Fibroblast of lung (primary cell): ENCODE data around the gene ZFR2. TPM values are rescaled to one million over a fixed set of nuclear protein-coding genes. Genes with fewer than 3 reads are reported as not detected.

Experiments used
- DNase-seq, 2 donors: peaks; one replicate each; pipeline versions ENCODE4 v3.0.0 to v3.0.0-alpha.2; 2010; ENCODE audit warnings: low read depth in 2 of 2
- H2AFZ ChIP-seq: 2 replicates; pipeline ENCODE4 v1.5.1; 2012; ENCODE audit warnings: low read length, control low read depth, inconsistent platforms
- H3K27ac ChIP-seq: 2 replicates; pipeline ENCODE4 v1.5.1; 2011; ENCODE audit warnings: low read length, control low read depth; ENCODE audit not compliant: insufficient read depth
- H3K27me3 ChIP-seq: 2 replicates; pipeline ENCODE4 v1.5.1; 2011; ENCODE audit warnings: mild to moderate bottlenecking, low read length; ENCODE audit not compliant: control insufficient read depth, insufficient read depth
- H3K36me3 ChIP-seq: 2 replicates; pipeline ENCODE4 v1.5.1; 2011; ENCODE audit warnings: low read length; ENCODE audit not compliant: control insufficient read depth, insufficient read depth
- H3K4me1 ChIP-seq: 2 replicates; pipeline ENCODE4 v1.5.1; 2011; ENCODE audit warnings: low read length; ENCODE audit not compliant: control insufficient read depth, insufficient read depth; ENCODE audit errors: extremely low read depth
- H3K4me2 ChIP-seq: 2 replicates; pipeline ENCODE4 v1.5.1; 2011; ENCODE audit warnings: low read length, control low read depth; ENCODE audit not compliant: insufficient read depth; ENCODE audit errors: extremely low read depth
- H3K4me3 ChIP-seq, 4 experiments: fragments of 200-600 bp in 1 of 4; sonication (generic) in 1 of 4; replicated peaks in 1 of 4; 2 replicates each; pipeline ENCODE4 v1.5.1; 2011 to 2016; ENCODE audit warnings: low read length in 4 of 4, low read depth in 3 of 4, mild to moderate bottlenecking in 3 of 4, control low read depth in 2 of 4, inconsistent platforms in 1 of 4, mixed read lengths in 1 of 4; ENCODE audit not compliant: insufficient read depth in 1 of 4; ENCODE audit errors: control extremely low read depth in 1 of 4
- H3K79me2 ChIP-seq: 2 replicates; pipeline ENCODE4 v1.5.1; 2012; ENCODE audit warnings: mild to moderate bottlenecking, low read length, inconsistent platforms; ENCODE audit not compliant: control insufficient read depth, insufficient read depth
- H3K9ac ChIP-seq: 2 replicates; pipeline ENCODE4 v1.5.1; 2011; ENCODE audit warnings: mild to moderate bottlenecking, low read length, control low read depth; ENCODE audit not compliant: insufficient read depth
- H3K9me3 ChIP-seq: 2 replicates; pipeline ENCODE4 v1.5.1; 2012; ENCODE audit warnings: low read depth, low read length; ENCODE audit not compliant: control insufficient read depth, insufficient read depth
- H4K20me1 ChIP-seq: 2 replicates; pipeline ENCODE4 v1.5.1; 2011; ENCODE audit warnings: low read length; ENCODE audit not compliant: control insufficient read depth, insufficient read depth; ENCODE audit errors: extremely low read depth
- EZH2 ChIP-seq: IDR thresholded peaks from 2 replicates; pipeline ENCODE4 v1.5.1; 2012; ENCODE audit warnings: low read length, control low read depth, mild to moderate bottlenecking; ENCODE audit errors: missing control alignments
- polyA plus RNA-seq, 2 donors: library from polyadenylated mRNA; depleted of rRNA in 1 of 2; stranded (reverse) in 1 of 2; unstranded in 1 of 2; fragments of >200 nt; gene quantifications; 2 replicates each; pipeline ENCODE4 v1.2.1, GENCODE V29; 2011 to 2012; ENCODE audit warnings: missing spikeins in 1 of 2
- total RNA-seq: library from RNA; depleted of rRNA; stranded (reverse); fragments of >200 nt; gene quantifications from 2 replicates; pipeline ENCODE4 v1.2.1, GENCODE V29; 2014
- TF ChIP-seq, protein P1 (sequence below), 2 donors: IDR thresholded peaks in 1 of 2; conservative IDR thresholded peaks in 1 of 2; 1 replicate in 1 of 2; 2 replicates in 1 of 2; pipeline ENCODE4 v1.5.1; 2011 to 2012; ENCODE audit warnings: low read length in 2 of 2, control low read depth in 1 of 2, inconsistent platforms in 1 of 2, low read depth in 1 of 2, mild to moderate bottlenecking in 1 of 2

The ZFR2 gene
- total and polyA plus RNA-seq, 2 donors (not counting 1 experiment from before 2014, with no cell fraction given) = not detected

DNA sequence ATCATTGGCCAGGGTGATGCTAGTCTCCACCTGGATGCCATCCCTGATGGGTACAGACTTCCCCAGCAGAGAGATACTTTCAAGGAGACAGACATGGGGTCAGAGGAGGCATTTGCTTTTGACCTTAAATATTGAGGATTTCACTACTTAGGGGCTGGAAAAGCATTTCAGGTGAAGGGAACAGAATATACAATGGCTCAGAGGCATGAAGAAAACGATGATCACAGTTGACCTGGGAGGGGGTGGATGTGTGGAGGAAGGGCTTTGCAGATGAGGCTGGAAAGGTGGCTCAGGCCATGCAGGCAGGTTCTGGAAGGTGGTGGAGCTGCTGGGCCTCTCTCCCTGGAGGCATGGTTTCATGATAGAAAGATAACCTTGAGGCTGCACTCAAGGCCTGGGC lies 86.5 kb downstream of the ZFR2 start:
- Histone ChIP-seq H3K27me3 (peaks cover 2% of the 10 kb centered on the region), H3K9me3 (no peaks in the 10 kb centered on the region), H4K20me1 (no peaks in the 10 kb centered on the region), H3K4me2 (no peak overlapping the region), H3K4me3 (no peak overlapping the region), H3K79me2 (no peaks in the 10 kb centered on the region), H3K9ac (no peak overlapping the region), H3K36me3 (no peaks in the 10 kb centered on the region), H3K27ac (no peak overlapping the region), H2AFZ (no peak overlapping the region), H3K4me1 (no peaks in the 10 kb centered on the region)
- DNase-seq = no peak
- TF ChIP-seq, protein P1, sequence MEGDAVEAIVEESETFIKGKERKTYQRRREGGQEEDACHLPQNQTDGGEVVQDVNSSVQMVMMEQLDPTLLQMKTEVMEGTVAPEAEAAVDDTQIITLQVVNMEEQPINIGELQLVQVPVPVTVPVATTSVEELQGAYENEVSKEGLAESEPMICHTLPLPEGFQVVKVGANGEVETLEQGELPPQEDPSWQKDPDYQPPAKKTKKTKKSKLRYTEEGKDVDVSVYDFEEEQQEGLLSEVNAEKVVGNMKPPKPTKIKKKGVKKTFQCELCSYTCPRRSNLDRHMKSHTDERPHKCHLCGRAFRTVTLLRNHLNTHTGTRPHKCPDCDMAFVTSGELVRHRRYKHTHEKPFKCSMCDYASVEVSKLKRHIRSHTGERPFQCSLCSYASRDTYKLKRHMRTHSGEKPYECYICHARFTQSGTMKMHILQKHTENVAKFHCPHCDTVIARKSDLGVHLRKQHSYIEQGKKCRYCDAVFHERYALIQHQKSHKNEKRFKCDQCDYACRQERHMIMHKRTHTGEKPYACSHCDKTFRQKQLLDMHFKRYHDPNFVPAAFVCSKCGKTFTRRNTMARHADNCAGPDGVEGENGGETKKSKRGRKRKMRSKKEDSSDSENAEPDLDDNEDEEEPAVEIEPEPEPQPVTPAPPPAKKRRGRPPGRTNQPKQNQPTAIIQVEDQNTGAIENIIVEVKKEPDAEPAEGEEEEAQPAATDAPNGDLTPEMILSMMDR (conservative IDR thresholded peaks at IDR 0.05 in 1 of 2, IDR thresholded peaks at IDR 0.05 in 1 of 2; ENCODE audit: low read depth in 1 of 2, low read length in 2 of 2) = no peak
- no peak for TF ChIP-seq EZH2

DNA sequence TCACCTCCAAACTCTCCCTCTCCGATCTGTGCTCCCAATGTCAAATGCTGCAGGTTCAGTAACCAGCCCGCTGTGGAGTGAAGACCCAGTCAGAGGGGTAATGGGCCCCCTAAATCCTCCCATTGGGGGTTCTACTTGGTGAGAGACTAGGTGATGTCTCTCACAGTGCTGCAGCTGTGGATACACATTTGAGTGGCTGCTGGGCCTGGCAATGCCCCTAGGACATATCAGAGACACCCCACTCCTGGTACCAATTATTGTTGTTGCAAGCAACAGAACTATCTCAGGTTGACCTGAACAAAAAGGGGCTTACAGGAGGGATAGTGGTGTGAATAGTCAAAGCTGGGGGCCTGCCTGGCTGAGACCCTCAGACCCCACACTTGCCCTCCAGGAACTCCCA lies 87.2 kb downstream of the ZFR2 start:
- Histone ChIP-seq H3K9me3 (no peaks in the 10 kb centered on the region), H3K27me3 (peaks cover 2% of the 10 kb centered on the region), H3K4me2 (no peak overlapping the region), H3K36me3 (no peaks in the 10 kb centered on the region), H3K27ac (no peak overlapping the region), H2AFZ (no peak overlapping the region), H3K79me2 (no peaks in the 10 kb centered on the region), H4K20me1 (no peaks in the 10 kb centered on the region), H3K4me3 (no peak overlapping the region), H3K4me1 (no peaks in the 10 kb centered on the region), H3K9ac (no peak overlapping the region)
- TF ChIP-seq EZH2 = no peak
- TF ChIP-seq, protein P1 (conservative IDR thresholded peaks at IDR 0.05 in 1 of 2, IDR thresholded peaks at IDR 0.05 in 1 of 2; ENCODE audit: low read depth in 1 of 2, low read length in 2 of 2) = no peak
- DNase-seq = no peak

DNA sequence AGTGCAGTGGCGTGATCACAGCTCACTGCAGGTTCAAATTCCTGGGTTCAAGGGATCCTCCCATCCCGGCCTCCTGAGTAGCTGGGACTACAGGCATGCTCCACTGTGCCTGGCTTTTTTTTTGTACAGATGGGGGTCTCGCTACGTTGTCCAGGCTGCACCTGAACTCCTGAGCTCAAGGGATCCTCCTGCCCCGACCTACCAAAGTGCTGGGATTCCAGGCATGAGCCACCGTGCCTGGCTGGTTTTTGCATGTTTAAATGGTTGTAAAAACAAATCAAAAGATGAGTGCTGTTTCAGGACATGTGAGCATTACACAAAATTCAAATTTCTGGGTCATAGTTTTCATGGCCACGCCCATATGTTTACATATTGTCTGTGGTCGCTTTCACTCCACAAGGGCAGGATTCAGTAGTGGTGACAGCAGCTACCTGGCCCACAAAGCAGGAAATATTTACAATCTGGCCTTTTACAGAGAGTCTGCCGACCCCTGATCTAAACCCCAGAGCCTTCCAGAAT lies 88.0 kb downstream of the ZFR2 start:
- Histone ChIP-seq H3K9ac (no peak overlapping the region), H3K27me3 (peaks cover 2% of the 10 kb centered on the region), H2AFZ (no peak overlapping the region), H3K4me1 (no peaks in the 10 kb centered on the region), H3K4me3 (no peak overlapping the region), H3K36me3 (no peaks in the 10 kb centered on the region), H3K79me2 (no peaks in the 10 kb centered on the region), H3K9me3 (no peaks in the 10 kb centered on the region), H3K27ac (no peak overlapping the region), H4K20me1 (no peaks in the 10 kb centered on the region), H3K4me2 (no peak overlapping the region)
- DNase-seq = no peak
- TF ChIP-seq, protein P1 (conservative IDR thresholded peaks at IDR 0.05 in 1 of 2, IDR thresholded peaks at IDR 0.05 in 1 of 2; ENCODE audit: low read depth in 1 of 2, low read length in 2 of 2) = no peak
- TF ChIP-seq EZH2 = no peak
